ENCODE results near the gene SEZ6.

Gene SEZ6

GRCh38 chr17:28982131-28982793 lies 23.6 kb downstream of the SEZ6 start:
- Histone ChIP-seq H4K20me1 (ENCODE audit: insufficient read depth, low read length) (no peaks in the 10 kb centered on the region), H3K4me3 (ENCODE audit: low read length) (no peak overlapping the region), H3F3A (ENCODE audit: insufficient read depth, low read length) (peaks cover 5% of the 10 kb centered on the region; the same call in 1 of the 2 replicates), H3K27ac (ENCODE audit: low read length) (peak overlapping the region; percentile 63), H2AFZ (ENCODE audit: low read length) (peak overlapping the region; percentile 32; the same call in 1 of the 2 replicates), H3K27me3 (replicated peaks; ENCODE audit: insufficient read depth, low read length) (no peaks in the 10 kb centered on the region), H3K9me2 (replicated peaks; ENCODE audit: insufficient read depth, low read length) (no peaks in the 10 kb centered on the region), H3K36me3 (replicated peaks; ENCODE audit: insufficient read depth, low read length) (no peaks in the 10 kb centered on the region), H3K9ac (ENCODE audit: low read length) (peak overlapping the region; percentile 6; the same call in 1 of the 2 replicates), H3K79me2 (ENCODE audit: low read length) (no peaks in the 10 kb centered on the region), H3K4me1 (ENCODE audit: low read length) (peaks cover 21% of the 10 kb centered on the region), H3K9me3 (replicated peaks; ENCODE audit: insufficient read depth, low read length) (no peaks in the 10 kb centered on the region), H3K4me2 (ENCODE audit: low read depth, low read length) (peak overlapping the region; percentile 24; the same call in 1 of the 2 replicates)
- TF ChIP-seq EZH2phosphoT487 (IDR thresholded peaks at IDR 0.05; ENCODE audit: low read length) (no peak), EZH2 (optimal IDR thresholded peaks at IDR 0.05; ENCODE audit: low read depth, low read length) (no peak)
- TF ChIP-seq, protein P1, sequence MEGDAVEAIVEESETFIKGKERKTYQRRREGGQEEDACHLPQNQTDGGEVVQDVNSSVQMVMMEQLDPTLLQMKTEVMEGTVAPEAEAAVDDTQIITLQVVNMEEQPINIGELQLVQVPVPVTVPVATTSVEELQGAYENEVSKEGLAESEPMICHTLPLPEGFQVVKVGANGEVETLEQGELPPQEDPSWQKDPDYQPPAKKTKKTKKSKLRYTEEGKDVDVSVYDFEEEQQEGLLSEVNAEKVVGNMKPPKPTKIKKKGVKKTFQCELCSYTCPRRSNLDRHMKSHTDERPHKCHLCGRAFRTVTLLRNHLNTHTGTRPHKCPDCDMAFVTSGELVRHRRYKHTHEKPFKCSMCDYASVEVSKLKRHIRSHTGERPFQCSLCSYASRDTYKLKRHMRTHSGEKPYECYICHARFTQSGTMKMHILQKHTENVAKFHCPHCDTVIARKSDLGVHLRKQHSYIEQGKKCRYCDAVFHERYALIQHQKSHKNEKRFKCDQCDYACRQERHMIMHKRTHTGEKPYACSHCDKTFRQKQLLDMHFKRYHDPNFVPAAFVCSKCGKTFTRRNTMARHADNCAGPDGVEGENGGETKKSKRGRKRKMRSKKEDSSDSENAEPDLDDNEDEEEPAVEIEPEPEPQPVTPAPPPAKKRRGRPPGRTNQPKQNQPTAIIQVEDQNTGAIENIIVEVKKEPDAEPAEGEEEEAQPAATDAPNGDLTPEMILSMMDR (IDR thresholded peaks at IDR 0.05; ENCODE audit: low read length): no peak
- DNase-seq: peak; percentile 87

DNA sequence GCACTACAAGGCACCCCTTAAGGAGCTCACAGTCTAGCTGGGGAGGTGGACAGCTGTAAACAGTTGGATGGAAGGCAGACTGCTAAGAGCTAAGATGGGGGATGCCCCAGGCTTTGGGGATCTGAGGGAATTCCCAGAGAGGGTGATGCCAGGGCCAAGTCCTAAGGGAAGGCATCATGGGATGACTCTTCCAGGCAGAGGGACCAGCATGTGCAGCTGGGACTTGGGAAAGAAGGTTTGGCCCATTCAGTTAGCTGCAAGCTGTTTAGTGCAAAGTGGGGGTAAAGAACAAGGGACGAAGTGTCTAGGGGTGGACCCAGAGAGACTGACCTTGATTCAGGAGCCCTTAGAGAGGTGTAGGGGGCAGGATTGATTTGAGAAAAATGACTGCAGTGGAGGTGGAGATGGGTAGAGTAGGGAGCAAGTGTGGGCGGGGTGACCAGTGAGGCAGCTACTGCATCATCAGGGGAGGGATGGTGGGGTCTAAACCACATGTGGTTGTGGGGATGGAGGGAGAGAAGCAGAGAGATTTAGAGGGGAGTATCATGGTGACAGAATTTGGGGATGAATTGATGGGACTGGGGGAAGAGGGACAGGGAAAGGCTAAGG lies 27.4 kb downstream of the SEZ6 start:
- H3K27ac ChIP-seq (ENCODE audit: low read length): no peak overlapping the region
- H4K20me1 ChIP-seq (ENCODE audit: insufficient read depth, low read length): no peaks in the 10 kb centered on the region
- H3K9me2 ChIP-seq (replicated peaks; ENCODE audit: insufficient read depth, low read length): no peaks in the 10 kb centered on the region
- H3K36me3 ChIP-seq (replicated peaks; ENCODE audit: insufficient read depth, low read length): no peaks in the 10 kb centered on the region
- H3K4me3 ChIP-seq (ENCODE audit: low read length): no peak overlapping the region
- H3K79me2 ChIP-seq (ENCODE audit: low read length): no peaks in the 10 kb centered on the region
- H2AFZ ChIP-seq (ENCODE audit: low read length): no peak overlapping the region
- H3F3A ChIP-seq (ENCODE audit: insufficient read depth, low read length): peaks cover 5% of the 10 kb centered on the region; the same call in 1 of the 2 replicates
- no peak for TF ChIP-seq EZH2 (optimal IDR thresholded peaks at IDR 0.05; ENCODE audit: low read depth, low read length)
- TF ChIP-seq EZH2phosphoT487 (IDR thresholded peaks at IDR 0.05; ENCODE audit: low read length): no peak
- TF ChIP-seq, protein P1 (IDR thresholded peaks at IDR 0.05; ENCODE audit: low read length): no peak
- no peak overlapping the region for H3K4me2 ChIP-seq (ENCODE audit: low read depth, low read length)
- peaks cover 19% of the 10 kb centered on the region for H3K4me1 ChIP-seq (ENCODE audit: low read length)
- H3K27me3 ChIP-seq (replicated peaks; ENCODE audit: insufficient read depth, low read length): no peaks in the 10 kb centered on the region
- no peaks in the 10 kb centered on the region for H3K9me3 ChIP-seq (replicated peaks; ENCODE audit: insufficient read depth, low read length)
- no peak overlapping the region for H3K9ac ChIP-seq (ENCODE audit: low read length)
- DNase-seq: no peak

DNA sequence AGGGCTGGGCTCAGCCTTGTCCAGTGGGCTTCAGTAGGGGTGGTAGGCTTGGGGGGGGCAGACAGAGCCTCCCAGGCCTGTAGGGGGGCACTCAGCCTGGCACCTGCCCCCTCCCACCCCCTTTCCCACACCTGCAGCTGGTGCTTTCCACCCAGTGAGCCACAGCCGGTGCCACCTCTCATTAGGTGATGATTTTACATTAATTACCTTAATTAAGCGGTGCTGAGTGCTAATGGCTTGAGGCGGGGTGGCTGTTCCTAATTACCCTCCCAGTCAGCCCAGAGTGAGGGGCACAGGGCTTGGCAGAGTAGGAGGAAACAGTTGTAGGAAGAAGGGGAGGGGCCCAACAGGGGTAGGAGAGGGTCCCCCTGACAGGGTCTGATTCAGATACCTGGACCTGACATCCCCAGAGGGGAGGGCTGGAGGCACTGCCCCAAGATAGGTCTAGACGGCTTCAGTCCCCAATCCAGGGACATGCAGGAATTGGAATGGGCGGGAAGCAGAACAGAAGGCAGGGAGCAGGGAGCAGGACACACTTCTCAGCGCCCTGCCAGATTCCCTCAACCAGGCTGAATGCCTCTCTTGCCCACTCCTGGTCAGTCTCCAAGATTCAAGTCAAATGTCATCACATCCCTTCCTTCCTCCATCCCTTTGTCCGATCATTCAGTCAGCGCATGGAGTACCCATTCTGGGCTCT lies 28.0 kb downstream of the SEZ6 start:
- no peaks in the 10 kb centered on the region for H3K9me2 ChIP-seq (replicated peaks; ENCODE audit: insufficient read depth, low read length)
- H3F3A ChIP-seq (ENCODE audit: insufficient read depth, low read length): peaks cover 4% of the 10 kb centered on the region; the same call in 1 of the 2 replicates
- H2AFZ ChIP-seq (ENCODE audit: low read length): no peak overlapping the region
- no peak overlapping the region for H3K4me2 ChIP-seq (ENCODE audit: low read depth, low read length)
- H3K79me2 ChIP-seq (ENCODE audit: low read length): no peaks in the 10 kb centered on the region
- TF ChIP-seq EZH2phosphoT487 (IDR thresholded peaks at IDR 0.05; ENCODE audit: low read length) (no peak), EZH2 (optimal IDR thresholded peaks at IDR 0.05; ENCODE audit: low read depth, low read length) (no peak)
- TF ChIP-seq, protein P1 (IDR thresholded peaks at IDR 0.05; ENCODE audit: low read length): no peak
- no peaks in the 10 kb centered on the region for H3K27me3 ChIP-seq (replicated peaks; ENCODE audit: insufficient read depth, low read length)
- H3K9me3 ChIP-seq (replicated peaks; ENCODE audit: insufficient read depth, low read length): no peaks in the 10 kb centered on the region
- H4K20me1 ChIP-seq (ENCODE audit: insufficient read depth, low read length): no peaks in the 10 kb centered on the region
- H3K36me3 ChIP-seq (replicated peaks; ENCODE audit: insufficient read depth, low read length): no peaks in the 10 kb centered on the region
- H3K9ac ChIP-seq (ENCODE audit: low read length): no peak overlapping the region
- no peak overlapping the region for H3K4me3 ChIP-seq (ENCODE audit: low read length)
- DNase-seq: no peak
- H3K27ac ChIP-seq (ENCODE audit: low read length): no peak overlapping the region
- peaks cover 13% of the 10 kb centered on the region for H3K4me1 ChIP-seq (ENCODE audit: low read length)

Measured in MM.1S (cell line).